Kidney (tissue), 14 donors: ENCODE results near the gene FKBP4. TPM values are rescaled to one million over a fixed set of nuclear protein-coding genes. Genes with fewer than 3 reads are reported as not detected.

Experiments used
- DNase-seq, 5 donors: peaks; one replicate each; pipeline ENCODE4 v3.0.0-alpha.2; 2013 to 2020
- FAIRE-seq: peaks from 2 replicates; lab custom pipeline; 2012; peaks lifted over from hg19 to GRCh38; lab: Jason Lieb, UNC
- H3K27ac ChIP-seq, 2 donors: one replicate each; pipeline ENCODE4 v1.7.0; 2013; ENCODE audit warnings: low read depth in 2 of 2, low read length in 2 of 2, inconsistent platforms in 1 of 2
- H3K27me3 ChIP-seq: one replicate; pipeline ENCODE4 v1.7.1; 2013; ENCODE audit warnings: low read length, inconsistent platforms; ENCODE audit not compliant: control insufficient read depth, insufficient read depth
- H3K36me3 ChIP-seq, 3 donors: one replicate each; pipeline versions ENCODE4 v1.7.0 to v1.7.1; 2013; ENCODE audit warnings: low read length in 3 of 3, control low read depth in 1 of 3, inconsistent platforms in 1 of 3; ENCODE audit not compliant: insufficient read depth in 3 of 3, control insufficient read depth in 2 of 3
- H3K4me1 ChIP-seq, 3 donors: one replicate each; pipeline versions ENCODE4 v1.7.0 to v1.7.1; 2013; ENCODE audit warnings: low read length in 3 of 3, inconsistent platforms in 1 of 3, low read depth in 1 of 3; ENCODE audit not compliant: control insufficient read depth in 2 of 3, insufficient read depth in 2 of 3
- H3K4me3 ChIP-seq, 3 donors: one replicate each; pipeline versions ENCODE4 v1.7.0 to v1.8.1; 2013; ENCODE audit warnings: low read length in 3 of 3, control low read depth in 1 of 3, inconsistent platforms in 1 of 3
- H3K9ac ChIP-seq, 3 donors: one replicate each; pipeline versions ENCODE4 v1.7.0 to v1.7.1; 2013; ENCODE audit warnings: low read length in 3 of 3, control low read depth in 1 of 3, inconsistent platforms in 1 of 3
- H3K9me3 ChIP-seq, 3 donors: one replicate each; pipeline versions ENCODE4 v1.7.0 to v1.7.1; 2013; ENCODE audit warnings: low read length in 3 of 3, control low read depth in 1 of 3, inconsistent platforms in 1 of 3; ENCODE audit not compliant: control insufficient read depth in 2 of 3, insufficient read depth in 1 of 3
- intact Hi-C: fragments of 100-400 bp; cut with DNase I; formaldehyde crosslinking; loops from one replicate; pipeline ENCODE4 v1.11.1; 2022
- polyA plus RNA-seq: library from polyadenylated mRNA; stranded (reverse); fragments of 350-450 nt; fragmentation: Illumina TruSeq; extraction: RNeasy Lipid Tissue Mini Kit (QIAGEN cat#74804); gene quantifications from one replicate; pipeline ENCODE4 v1.2.3, GENCODE V29; 2014; ENCODE audit warnings: low read depth, low replicate concordance; ENCODE audit not compliant: insufficient read depth
- total RNA-seq: library from RNA; stranded (reverse); fragmentation: NEBNext Ultra II Directional; extraction: Animal tissue kit (Norgen Biotek cat#: 25700); gene quantifications from one replicate; pipeline ENCODE4 v1.2.1, GENCODE V29; 2021
- TF ChIP-seq, protein P1 (sequence below): IDR thresholded peaks from 3 replicates; pipeline ENCODE4 v1.5.1; 2012; ENCODE audit warnings: mild to moderate bottlenecking, moderate library complexity, borderline replicate concordance; ENCODE audit not compliant: insufficient read depth; ENCODE audit errors: extremely low read depth
- donor health status: control.
- donor health status: control.
- donor health status: control.
- donor health status: control.
- donor health status: control.
- donor health status: DM: yes; HTN: yes; CAD: no.
- donor health status: Normal renal cell carcinoma (clear cell type).

The FKBP4 gene
- total and polyA plus RNA-seq, 2 donors from 2014 or later, result 70.2 to 114 TPM

DNA sequence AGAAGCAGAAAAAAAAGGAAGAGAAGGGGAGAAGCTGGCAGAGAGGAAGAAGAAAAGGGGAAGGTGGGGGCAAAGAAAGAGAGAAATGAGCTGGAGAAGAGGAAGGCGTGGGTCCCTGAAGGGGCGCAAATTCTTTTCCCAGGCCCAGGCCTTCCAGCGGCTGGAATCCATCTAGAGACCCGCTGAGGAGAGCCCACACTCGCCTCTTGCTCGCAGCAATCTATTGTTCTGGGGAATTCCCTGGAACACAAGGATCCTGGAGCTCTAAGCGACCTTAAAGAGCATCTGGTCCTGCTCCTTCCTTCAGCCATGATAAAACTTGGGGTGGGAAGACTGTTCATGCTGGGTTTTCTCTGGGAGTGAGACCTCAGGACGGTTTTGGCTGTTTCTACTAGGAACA lies 41.2 kb upstream of the FKBP4 start:
- no peaks in the 10 kb centered on the region for H3K36me3 ChIP-seq
- H3K9me3 ChIP-seq, result no peaks in the 10 kb centered on the region
- no peak for FAIRE-seq
- H3K4me3 ChIP-seq, result no peak overlapping the region
- DNase-seq, result no peak
- no peak overlapping the region for H3K9ac ChIP-seq
- H3K27me3 ChIP-seq, result no peaks in the 10 kb centered on the region
- TF ChIP-seq, protein P1, sequence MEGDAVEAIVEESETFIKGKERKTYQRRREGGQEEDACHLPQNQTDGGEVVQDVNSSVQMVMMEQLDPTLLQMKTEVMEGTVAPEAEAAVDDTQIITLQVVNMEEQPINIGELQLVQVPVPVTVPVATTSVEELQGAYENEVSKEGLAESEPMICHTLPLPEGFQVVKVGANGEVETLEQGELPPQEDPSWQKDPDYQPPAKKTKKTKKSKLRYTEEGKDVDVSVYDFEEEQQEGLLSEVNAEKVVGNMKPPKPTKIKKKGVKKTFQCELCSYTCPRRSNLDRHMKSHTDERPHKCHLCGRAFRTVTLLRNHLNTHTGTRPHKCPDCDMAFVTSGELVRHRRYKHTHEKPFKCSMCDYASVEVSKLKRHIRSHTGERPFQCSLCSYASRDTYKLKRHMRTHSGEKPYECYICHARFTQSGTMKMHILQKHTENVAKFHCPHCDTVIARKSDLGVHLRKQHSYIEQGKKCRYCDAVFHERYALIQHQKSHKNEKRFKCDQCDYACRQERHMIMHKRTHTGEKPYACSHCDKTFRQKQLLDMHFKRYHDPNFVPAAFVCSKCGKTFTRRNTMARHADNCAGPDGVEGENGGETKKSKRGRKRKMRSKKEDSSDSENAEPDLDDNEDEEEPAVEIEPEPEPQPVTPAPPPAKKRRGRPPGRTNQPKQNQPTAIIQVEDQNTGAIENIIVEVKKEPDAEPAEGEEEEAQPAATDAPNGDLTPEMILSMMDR, result no peak
- no peaks in the 10 kb centered on the region for H3K4me1 ChIP-seq
- intact Hi-C loops, result no loop called here
- H3K27ac ChIP-seq, result no peak overlapping the region

DNA sequence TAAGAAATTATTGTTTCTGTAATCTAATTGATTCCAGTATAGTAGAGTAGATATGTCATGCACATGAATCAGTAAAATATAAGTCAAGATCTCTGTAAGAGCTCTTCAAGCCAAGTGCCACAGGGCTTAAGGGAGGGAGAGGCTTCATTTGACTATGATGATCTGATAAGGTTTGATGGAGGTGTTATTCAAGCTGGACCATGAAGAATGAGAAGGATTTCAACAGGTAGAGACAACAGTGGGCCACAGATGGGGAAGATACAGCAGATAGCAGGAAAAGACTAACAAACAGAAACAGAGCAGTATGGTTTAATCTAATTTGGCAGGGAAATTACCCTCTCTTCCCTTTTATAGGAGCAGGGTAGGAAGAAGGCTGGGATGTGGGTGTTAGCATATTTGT lies 40.6 kb upstream of the FKBP4 start:
- intact Hi-C loops, result no loop called here
- no peak for FAIRE-seq
- no peaks in the 10 kb centered on the region for H3K27me3 ChIP-seq
- no peak overlapping the region for H3K27ac ChIP-seq
- no peaks in the 10 kb centered on the region for H3K4me1 ChIP-seq
- H3K36me3 ChIP-seq, result no peaks in the 10 kb centered on the region
- TF ChIP-seq, protein P1, result no peak
- no peak overlapping the region for H3K4me3 ChIP-seq
- H3K9ac ChIP-seq, result no peak overlapping the region
- no peaks in the 10 kb centered on the region for H3K9me3 ChIP-seq
- DNase-seq, result no peak

DNA sequence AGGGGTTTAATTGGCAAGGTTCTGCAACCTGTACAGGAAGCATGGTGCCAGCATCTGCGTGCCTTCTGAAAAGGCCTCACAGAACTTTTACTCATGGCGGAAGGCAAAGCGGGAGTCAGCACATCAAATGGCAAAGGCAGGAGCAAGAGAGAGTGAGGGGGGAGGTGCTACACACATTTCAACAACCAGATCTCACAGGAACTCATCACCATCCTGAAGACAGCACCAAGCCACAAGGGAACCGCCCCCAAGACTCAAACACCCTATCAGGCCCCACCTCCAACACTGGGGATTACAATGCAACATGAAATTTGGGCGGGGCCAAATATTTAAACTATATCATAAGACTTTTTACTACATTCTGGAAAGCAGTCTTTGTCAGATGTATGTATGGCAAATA lies 38.0 kb upstream of the FKBP4 start:
- FAIRE-seq (no peak), DNase-seq (no peak)
- Histone ChIP-seq H3K9me3 (no peaks in the 10 kb centered on the region), H3K27ac (no peak overlapping the region), H3K4me3 (no peak overlapping the region), H3K36me3 (no peaks in the 10 kb centered on the region), H3K9ac (no peak overlapping the region), H3K4me1 (no peaks in the 10 kb centered on the region), H3K27me3 (no peaks in the 10 kb centered on the region)
- intact Hi-C loops, result no loop called here
- TF ChIP-seq, protein P1, result no peak

DNA sequence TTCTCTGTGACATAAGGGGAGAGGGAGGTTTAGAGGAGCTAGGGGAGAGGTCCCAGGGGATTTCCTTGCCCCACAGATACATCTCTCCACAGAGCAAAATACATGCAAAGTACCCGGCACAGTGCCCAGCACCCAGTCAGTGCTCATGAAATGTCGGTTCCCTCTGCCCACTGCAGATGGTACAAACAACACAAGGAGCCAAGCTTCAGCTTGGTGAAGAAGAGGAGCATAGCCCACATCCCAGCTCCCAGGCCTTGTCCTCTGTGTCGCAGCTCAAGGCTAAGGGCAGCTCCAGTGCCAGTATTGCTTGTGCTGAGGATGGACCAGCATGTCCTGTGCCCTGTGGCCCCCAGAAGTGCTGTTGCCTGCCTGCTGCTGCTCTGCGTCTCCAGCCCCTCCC lies 35.0 kb upstream of the FKBP4 start:
- DNase-seq (no peak), FAIRE-seq (no peak)
- Histone ChIP-seq H3K36me3 (no peaks in the 10 kb centered on the region), H3K4me3 (no peak overlapping the region), H3K9me3 (no peaks in the 10 kb centered on the region), H3K27ac (no peak overlapping the region), H3K9ac (no peak overlapping the region), H3K4me1 (no peaks in the 10 kb centered on the region), H3K27me3 (no peaks in the 10 kb centered on the region)
- intact Hi-C loops, result no loop called here
- TF ChIP-seq, protein P1, result no peak
